Endodermal cell (in vitro differentiated cells): ENCODE data around the gene ATP9A. TPM values are rescaled to one million over a fixed set of nuclear protein-coding genes. Genes with fewer than 3 reads are reported as not detected.

ENCODE experiments used
- DNase-seq: peaks from one replicate; pipeline ENCODE4 v3.0.0-alpha.2; 2017
- H3K27ac ChIP-seq: 2 replicates; pipeline ENCODE4 v1.5.1; 2013; ENCODE audit warnings: mild to moderate bottlenecking, low read depth, low read length, moderate library complexity
- H3K27me3 ChIP-seq: 2 replicates; pipeline ENCODE4 v1.6.1; 2013; ENCODE audit warnings: mild to moderate bottlenecking, low read length, moderate library complexity; ENCODE audit not compliant: insufficient read depth, control insufficient read depth, poor library complexity, severe bottlenecking
- H3K36me3 ChIP-seq: 2 replicates; pipeline ENCODE4 v1.7.0; 2013; ENCODE audit warnings: mild to moderate bottlenecking, low read length, moderate library complexity; ENCODE audit not compliant: control insufficient read depth, insufficient read depth
- H3K4me1 ChIP-seq: one replicate; pipeline ENCODE4 v1.7.0; 2013; ENCODE audit warnings: low read length; ENCODE audit not compliant: control insufficient read depth, insufficient read depth
- H3K4me3 ChIP-seq: 2 replicates; pipeline ENCODE4 v1.5.1; 2013; ENCODE audit warnings: mild to moderate bottlenecking, low read length, moderate library complexity
- H3K9ac ChIP-seq: 2 replicates; pipeline ENCODE4 v1.6.1; 2013; ENCODE audit warnings: mild to moderate bottlenecking, low read length, moderate library complexity; ENCODE audit not compliant: poor library complexity, severe bottlenecking; ENCODE audit errors: extremely low read depth
- H3K9me3 ChIP-seq: 2 replicates; pipeline ENCODE4 v1.6.1; 2013; ENCODE audit warnings: mild to moderate bottlenecking, low read length, moderate library complexity; ENCODE audit not compliant: control insufficient read depth
- H3K27ac Mint-ChIP-seq: 2 replicates; pipeline ENCODE4 v1.8.0; 2020; ENCODE audit warnings: mixed read lengths
- H3K27me3 Mint-ChIP-seq: 2 replicates; pipeline ENCODE4 v1.8.0; 2021; ENCODE audit warnings: mild to moderate bottlenecking, mixed read lengths; ENCODE audit not compliant: insufficient read depth
- H3K36me3 Mint-ChIP-seq: 2 replicates; pipeline ENCODE4 v1.8.0; 2020; ENCODE audit warnings: low read depth, mixed read lengths
- H3K4me1 Mint-ChIP-seq: 2 replicates; pipeline ENCODE4 v1.8.0; 2020; ENCODE audit warnings: mixed read lengths
- H3K4me3 Mint-ChIP-seq: 2 replicates; pipeline ENCODE4 v1.8.0; 2020; ENCODE audit warnings: mild to moderate bottlenecking, moderate library complexity, mixed read lengths
- H3K9me3 Mint-ChIP-seq: 2 replicates; pipeline ENCODE4 v1.8.0; 2020; ENCODE audit warnings: mild to moderate bottlenecking, mixed read lengths
- WGBS, 2 experiments: methylation state at CpG; one replicate each; pipeline versions ENCODE4 v1.1.5 to v1.1.7; 2013; ENCODE audit warnings: missing lambda C conversion rate in 2 of 2, mixed read lengths in 1 of 2; ENCODE audit not compliant: insufficient coverage in 1 of 2, insufficient read length in 1 of 2; 5-methylcytosine and 5-hydroxymethylcytosine counted together
- total RNA-seq, 2 donors: library from RNA; stranded (reverse); fragmentation: NEBNext Ultra II Directional in 1 of 2; extraction: Animal tissue kit (Norgen Biotek cat#: 25700) in 1 of 2; gene quantifications; 2 replicates in 1 of 2; 3 replicates in 1 of 2; pipeline ENCODE4 v1.2.1, GENCODE V29; 2021
- TF ChIP-seq, protein P1 (sequence below): fragments of 200-600 bp; sonication (generic); conservative IDR thresholded peaks from 2 replicates; pipeline ENCODE4 v1.5.0; 2021; ENCODE audit warnings: antibody characterized with exemption, mild to moderate bottlenecking

The ATP9A gene
- total RNA-seq, 2 donors from 2014 or later, result 26.7 to 27.9 TPM

DNA sequence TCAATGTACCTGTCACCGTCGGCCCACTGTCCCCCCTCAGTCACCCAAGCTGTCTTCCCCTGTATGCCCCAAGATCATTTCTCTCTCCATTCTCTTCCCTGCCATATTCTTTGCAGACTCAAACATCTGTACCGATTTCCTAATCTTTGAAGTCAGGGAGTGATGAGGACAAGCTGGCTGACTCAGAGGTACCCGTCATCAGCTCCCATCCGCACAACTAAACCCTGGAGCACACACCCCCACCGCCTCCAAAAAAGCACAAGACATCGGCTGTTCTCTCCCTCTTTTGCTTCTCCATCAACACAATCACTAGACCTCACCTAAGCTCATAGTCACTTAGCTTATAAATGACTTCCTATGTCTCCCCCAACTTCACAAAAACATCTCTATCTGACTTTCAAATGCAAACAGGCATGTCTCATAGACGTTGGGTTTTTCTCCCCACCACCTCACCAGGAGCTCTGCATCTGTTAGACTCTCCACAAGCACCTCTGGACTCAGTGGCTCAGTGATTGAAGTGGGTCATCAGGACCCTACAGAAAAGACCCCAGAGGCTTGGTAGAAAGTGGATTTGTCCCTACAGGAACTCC lies 214.2 kb downstream of the ATP9A start:
- Histone ChIP-seq H3K9me3 (no peaks in the 10 kb centered on the region), H3K36me3 (no peaks in the 10 kb centered on the region), H3K27ac (no peak overlapping the region), H3K27me3 (peaks cover 4% of the 10 kb centered on the region), H3K9ac (no peak overlapping the region), H3K4me1 (no peaks in the 10 kb centered on the region), H3K4me3 (no peak overlapping the region)
- Mint-ChIP-seq H3K9me3 (no peaks in the 10 kb centered on the region), H3K27me3 (peaks cover 28% of the 10 kb centered on the region), H3K27ac (no peak overlapping the region), H3K4me3 (no peak overlapping the region), H3K36me3 (no peaks in the 10 kb centered on the region), H3K4me1 (no peaks in the 10 kb centered on the region)
- WGBS, 2 experiments, result 72 to 81% methylated on average over 7 to 8 of the region's 8 CpGs
- TF ChIP-seq, protein P1, sequence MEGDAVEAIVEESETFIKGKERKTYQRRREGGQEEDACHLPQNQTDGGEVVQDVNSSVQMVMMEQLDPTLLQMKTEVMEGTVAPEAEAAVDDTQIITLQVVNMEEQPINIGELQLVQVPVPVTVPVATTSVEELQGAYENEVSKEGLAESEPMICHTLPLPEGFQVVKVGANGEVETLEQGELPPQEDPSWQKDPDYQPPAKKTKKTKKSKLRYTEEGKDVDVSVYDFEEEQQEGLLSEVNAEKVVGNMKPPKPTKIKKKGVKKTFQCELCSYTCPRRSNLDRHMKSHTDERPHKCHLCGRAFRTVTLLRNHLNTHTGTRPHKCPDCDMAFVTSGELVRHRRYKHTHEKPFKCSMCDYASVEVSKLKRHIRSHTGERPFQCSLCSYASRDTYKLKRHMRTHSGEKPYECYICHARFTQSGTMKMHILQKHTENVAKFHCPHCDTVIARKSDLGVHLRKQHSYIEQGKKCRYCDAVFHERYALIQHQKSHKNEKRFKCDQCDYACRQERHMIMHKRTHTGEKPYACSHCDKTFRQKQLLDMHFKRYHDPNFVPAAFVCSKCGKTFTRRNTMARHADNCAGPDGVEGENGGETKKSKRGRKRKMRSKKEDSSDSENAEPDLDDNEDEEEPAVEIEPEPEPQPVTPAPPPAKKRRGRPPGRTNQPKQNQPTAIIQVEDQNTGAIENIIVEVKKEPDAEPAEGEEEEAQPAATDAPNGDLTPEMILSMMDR, result no peak
- DNase-seq, result no peak

- Histone ChIP-seq H3K4me1 (no peaks in the 10 kb centered on the region), H3K4me3 (no peak overlapping the region), H3K27ac (no peak overlapping the region), H3K9ac (no peak overlapping the region), H3K27me3 (peaks cover 20% of the 10 kb centered on the region), H3K36me3 (no peaks in the 10 kb centered on the region), H3K9me3 (no peaks in the 10 kb centered on the region)
- Mint-ChIP-seq H3K27me3 (peaks cover 42% of the 10 kb centered on the region), H3K4me3 (no peak overlapping the region), H3K36me3 (no peaks in the 10 kb centered on the region), H3K4me1 (no peaks in the 10 kb centered on the region), H3K9me3 (no peaks in the 10 kb centered on the region), H3K27ac (no peak overlapping the region)
- 99% methylated on average over 3 of the region's 3 CpGs; no CpG with 5 or more reads in 1 of the 2 experiments for WGBS, 2 experiments
- DNase-seq, result no peak
- TF ChIP-seq, protein P1, result no peak
These were observed 217.0 kb downstream of the ATP9A start for GRCh38 chr20:51551186-51551585.

DNA sequence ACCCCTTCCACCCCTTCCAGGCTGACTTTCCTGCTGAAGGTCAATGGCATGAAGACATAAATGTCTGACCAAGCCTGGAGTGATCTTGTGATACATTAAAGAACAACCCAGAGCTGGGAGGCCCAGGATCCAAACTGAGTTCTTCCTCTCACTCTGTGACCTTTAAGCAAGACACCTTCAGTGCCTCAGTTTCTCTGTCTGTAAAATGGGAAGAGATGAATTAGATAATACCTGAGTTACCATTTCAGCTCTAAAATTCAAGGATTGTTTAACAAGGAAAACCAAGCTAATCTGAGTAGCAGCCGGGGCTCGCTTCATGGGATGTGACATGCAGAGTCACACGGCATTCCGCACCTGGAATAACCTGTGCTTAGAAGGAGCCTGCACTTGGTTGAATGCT lies 218.7 kb downstream of the ATP9A start:
- Histone ChIP-seq H3K4me3 (no peak overlapping the region), H3K4me1 (no peaks in the 10 kb centered on the region), H3K9ac (no peak overlapping the region), H3K27ac (no peak overlapping the region), H3K9me3 (no peaks in the 10 kb centered on the region), H3K27me3 (peaks cover 37% of the 10 kb centered on the region), H3K36me3 (no peaks in the 10 kb centered on the region)
- H3K27me3 Mint-ChIP-seq, result peaks cover 55% of the 10 kb centered on the region
- no peaks in the 10 kb centered on the region for H3K9me3 Mint-ChIP-seq
- no peaks in the 10 kb centered on the region for H3K4me1 Mint-ChIP-seq
- H3K4me3 Mint-ChIP-seq, result no peak overlapping the region
- H3K36me3 Mint-ChIP-seq, result no peaks in the 10 kb centered on the region
- TF ChIP-seq, protein P1, result no peak
- no peak overlapping the region for H3K27ac Mint-ChIP-seq
- 94 to 96% methylated on average over 4 of the region's 4 CpGs for WGBS, 2 experiments
- DNase-seq, result no peak
